Measurements from ENCODE around the gene COX19.
"Not testable (repeated sequence)": the region's sequence is repeated elsewhere in the genome, so short reads cannot be mapped to it uniquely, and the experiment has no call there.

COX19 gene

DNA sequence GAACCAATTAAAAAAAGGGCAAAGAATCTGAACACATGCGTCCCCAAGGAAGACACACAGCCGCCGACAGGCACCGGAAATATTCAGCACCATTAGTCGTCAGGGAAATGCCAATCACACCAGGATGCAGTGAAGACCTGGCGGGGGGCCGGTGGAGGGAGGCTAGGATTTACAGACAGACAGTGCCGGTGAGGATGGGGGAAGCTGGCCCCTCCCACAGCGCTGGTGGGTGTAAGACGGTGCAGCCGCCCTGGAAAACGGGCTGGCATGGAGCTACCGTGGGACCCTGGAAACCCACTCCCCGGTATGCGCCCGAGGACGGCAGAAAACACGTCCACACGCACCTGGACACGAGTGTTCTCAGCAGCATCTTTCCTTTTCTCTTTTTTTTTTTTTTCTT lies 16.1 kb downstream of the COX19 start:
- no peak for DNase-seq

DNA sequence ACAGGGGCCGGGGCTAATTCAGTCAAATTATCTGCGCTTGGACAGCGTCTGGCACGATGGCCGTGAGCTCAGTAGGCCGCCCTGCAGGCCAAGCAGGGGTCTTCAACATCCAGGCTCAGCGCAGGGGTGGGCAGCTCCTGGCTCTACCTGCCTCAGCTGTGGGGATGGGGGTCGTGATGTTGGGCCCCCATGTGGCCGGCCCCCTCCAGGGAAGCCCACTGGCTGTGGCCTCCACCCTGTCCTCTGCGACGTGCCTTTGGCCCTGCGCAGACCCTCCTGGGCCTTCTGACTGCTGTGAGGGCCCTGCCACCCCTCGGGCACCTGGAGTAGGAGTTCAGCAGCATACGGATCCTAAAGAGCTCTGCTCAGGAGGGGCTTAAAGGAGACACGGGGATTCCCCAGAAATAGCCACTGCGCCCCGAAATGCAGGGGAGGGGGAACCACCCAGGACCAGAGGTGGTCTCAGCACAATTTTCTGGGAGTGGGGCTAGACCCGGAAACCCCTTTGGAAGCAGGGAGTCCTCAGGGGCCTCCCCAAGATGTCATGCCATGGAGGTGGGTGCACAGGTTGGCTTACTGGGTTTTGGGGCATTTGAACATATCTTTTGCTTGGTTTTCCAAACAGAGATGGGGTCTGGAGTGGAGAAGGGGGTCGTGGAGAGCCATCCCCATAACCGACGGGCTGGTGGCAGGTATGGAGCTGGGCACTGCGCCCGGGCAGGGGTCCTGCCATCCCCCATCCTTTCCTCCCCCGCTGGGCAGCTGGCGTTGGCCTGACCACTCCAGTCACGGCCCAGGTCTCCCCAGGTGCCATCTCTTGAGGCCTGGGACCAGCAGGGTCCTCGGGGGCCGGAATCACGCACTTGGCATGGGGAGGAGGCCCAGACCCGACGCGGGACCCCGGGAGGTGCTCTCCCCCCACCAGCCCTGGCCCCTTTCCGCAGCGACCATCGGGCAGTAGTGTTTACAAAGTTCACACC lies 16.8 kb downstream of the COX19 start:
- no peak for DNase-seq

DNA sequence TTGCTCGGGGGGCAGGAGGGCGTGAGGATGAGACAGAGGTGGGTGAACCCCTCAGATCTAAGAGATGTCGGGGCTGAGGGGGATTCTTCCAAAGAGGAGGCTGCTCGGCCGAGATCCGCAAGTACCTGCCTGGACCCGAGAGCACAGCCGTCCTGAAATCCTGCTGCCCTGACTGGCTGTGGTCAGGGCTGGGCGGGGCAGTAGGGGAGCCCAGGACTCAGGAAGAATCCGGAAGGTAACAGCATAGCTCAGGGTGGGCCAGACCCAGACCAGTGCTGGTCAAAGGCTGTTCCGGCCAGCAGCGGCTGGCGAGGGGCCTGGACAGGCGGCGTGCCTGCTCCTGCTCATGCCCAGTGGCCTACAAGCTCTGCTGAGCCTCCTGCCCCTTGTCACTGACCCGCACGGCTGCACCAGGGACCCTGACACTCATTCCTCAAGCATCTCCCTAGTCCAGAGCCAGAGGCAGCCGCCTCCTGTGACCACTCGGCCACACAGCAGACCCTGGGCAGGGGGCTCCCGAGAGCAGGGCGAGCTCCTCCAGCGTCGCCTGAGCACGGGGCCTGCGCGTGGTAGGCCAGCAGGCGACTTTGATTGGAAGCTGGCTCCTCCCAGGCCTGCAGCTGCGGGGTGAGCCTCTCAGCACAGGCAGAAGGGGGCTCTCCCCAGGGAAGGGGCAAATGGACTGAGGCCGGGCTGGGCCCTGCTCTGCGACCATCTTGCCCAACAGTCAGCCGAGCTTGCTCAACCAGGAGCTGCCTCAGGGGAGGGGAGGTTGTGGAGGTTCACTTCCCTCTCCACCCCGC lies 17.7 kb downstream of the COX19 start:
- no peak for DNase-seq

DNA sequence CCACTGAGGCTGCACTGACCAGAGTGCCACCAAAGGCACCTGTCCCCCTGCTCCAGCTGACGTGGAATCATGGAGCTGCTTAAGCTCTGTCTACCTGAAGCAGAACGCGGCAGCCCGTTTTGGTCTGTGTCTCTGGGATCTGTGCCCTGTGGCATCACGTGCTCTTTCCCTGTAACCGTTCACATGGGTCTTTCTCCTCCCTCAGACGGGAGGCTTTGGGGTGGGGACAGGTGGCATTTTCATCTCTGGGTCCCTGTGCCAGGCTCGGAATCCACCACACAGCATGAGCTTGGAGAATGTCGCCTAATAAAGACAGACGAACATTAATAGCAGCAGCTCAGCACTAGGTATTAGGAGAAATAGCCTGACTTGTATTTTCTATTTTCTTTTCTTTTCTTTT lies 19.3 kb downstream of the COX19 start:
- DNase-seq = no peak

DNA sequence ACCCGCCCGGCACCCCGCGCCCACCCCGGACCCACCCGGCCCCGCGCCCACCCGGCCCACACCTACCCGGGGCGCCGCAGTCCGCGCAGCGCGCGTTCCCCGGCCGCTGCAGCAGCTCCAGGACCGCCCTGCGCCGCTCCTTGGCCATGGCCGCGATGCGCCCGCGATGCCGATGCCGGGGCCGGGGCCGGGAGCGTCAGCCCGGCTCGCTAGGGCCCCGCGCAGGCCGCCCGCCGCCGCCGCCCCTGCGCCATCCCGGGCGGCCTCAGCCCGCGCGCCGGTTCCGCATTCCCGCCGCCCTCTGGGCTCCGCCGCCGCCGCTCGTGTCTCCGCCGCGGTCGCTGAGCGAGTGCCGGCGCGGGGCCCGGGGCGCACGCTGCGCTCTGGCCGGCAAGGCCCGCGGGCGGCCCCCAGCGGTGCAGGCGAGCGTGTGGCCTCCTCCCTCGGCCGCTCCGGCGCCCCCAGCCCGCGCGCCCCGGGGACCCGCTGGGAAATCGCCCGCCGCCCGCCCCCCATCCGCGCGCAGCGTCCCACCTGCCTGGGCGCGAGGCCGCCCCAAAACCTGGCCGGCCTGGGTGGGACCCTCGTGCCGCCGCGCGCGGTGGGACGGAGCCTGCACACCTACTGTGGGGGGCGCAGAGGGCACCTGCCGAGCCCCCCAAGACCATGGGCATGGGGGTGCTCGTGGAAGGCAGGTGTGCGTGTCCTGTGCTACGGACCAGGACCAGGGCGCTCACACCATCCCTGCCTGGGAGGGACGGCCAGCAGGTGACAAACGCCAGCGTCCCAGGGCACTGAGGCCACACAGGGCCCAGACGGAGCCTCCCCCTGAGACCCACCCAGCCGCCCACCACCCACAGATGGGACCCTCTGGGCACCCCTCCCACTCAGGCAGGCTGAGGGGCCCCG lies 20.8 kb downstream of the COX19 start, which contains the start of gene ADAP1:
Gene ADAP1, minus strand, starts transcription at position 351 of the 909 bp plus-strand sequence. Its CDS starts 203 bp downstream, at position 148.
- DNase-seq = peak; percentile 67

DNA sequence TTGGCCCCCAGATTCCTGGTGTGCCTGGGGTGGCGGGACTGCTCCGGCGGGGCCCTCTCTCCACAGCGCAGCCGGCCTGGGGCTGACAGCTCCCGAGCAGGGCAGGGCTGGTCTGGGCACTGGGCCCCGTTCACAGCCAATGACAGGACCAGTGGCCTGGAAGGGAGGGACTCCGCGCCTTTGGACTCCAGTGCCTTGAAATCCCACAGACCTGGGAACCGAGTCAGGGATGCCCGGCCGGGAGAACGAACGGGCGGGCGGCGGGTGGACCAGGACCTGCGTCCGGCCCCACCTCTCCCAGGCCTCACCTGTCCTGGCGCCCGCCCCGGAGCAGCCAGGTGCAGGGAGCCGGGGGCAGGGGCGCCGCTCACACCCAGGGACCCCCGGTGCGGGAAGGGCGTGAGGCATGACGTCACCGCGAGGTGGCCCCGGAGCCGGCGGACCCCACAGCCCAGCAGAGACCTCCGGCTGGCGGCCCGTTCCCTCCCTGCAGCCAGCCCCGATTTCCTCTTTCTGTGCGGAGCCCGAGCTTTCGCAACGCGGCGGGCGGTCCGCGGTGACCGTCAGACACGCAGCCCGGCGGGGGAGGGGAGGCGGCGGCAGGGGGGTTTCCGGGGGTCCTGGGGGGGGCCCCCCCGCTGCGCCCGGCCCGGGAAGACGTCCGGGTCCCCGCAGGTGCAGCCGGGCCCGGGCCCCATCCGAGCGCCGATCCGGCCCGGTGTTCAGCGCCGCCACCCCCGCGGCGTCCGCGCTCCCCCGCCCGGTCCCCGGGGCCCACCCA lies 21.6 kb downstream of the COX19 start:
- no peak for DNase-seq

DNA sequence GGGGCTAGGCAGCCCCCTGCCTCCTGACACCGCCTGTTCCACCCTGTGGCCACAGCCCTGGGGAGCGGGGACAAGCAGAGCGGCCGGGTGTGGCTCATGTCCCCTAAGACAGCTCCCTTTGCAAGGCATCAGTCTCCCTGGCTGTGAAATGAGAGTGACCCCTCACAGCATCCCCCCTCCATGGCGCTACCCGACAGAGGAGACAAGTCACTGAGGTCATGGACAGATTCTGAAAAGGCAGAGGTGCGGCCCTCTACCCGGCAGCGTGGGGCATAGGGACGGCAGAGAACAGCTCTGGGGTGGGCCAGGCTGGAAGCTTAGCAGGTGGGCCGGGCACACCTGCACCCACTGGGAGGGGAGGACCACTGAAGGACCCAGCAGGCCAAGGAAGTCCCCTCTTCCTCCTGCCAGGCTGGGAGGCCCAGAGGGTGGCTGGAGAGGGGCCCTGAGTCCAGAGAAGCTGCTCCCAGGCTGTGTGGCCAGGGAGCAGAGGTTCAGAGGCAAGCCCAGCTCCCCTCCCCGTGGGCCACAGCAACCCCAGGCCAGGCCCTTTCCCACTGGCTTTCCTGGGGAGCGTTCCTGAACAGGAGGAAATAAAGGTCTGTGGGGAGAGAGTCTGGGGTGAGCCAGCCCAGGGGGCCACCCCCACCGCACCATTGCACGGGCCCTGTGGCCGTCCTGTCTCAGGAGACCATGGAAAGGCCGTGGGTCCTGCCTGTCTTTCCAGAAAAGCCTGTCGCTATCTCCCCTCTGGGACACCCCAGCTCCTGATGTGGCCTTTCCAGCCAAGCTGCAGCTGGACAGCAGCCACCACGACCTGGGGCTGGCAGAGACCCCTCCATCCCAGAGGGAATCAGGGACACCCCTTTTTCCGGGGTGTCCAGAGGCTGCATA lies 22.6 kb downstream of the COX19 start:
- DNase-seq = no peak

DNA sequence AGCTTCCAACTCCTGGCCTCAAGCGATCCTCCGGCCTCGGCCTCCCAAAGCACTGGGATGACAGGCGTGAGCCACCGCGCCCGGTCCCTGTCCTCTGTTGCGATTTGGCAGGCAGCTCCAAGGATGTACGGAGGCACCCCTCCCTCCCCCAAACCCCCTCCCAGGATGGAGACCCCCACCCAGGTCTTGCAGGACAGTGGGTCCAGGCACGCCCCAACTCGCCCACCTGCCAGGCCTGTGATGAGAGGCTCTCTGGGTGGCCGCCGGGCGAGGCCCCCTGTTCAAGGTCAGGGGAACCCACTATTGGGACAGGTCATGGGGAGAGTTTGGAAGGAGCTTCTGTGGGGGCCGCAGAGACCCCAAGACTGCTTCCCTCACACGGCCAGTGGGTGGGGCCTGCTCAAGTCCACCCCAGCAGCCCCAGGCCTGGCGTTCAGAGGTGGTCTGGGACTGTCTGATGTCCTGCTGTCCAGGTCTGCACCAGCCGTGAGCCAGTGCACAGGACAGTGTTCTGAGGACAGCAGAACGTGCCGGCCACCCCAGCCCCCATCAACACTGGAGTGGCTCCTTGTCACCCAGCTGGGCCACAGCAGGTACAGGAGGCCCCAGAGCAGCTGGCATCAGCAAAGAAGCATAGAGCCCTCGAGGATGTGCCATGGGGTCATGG lies 23.3 kb downstream of the COX19 start:
- DNase-seq = no peak

DNA sequence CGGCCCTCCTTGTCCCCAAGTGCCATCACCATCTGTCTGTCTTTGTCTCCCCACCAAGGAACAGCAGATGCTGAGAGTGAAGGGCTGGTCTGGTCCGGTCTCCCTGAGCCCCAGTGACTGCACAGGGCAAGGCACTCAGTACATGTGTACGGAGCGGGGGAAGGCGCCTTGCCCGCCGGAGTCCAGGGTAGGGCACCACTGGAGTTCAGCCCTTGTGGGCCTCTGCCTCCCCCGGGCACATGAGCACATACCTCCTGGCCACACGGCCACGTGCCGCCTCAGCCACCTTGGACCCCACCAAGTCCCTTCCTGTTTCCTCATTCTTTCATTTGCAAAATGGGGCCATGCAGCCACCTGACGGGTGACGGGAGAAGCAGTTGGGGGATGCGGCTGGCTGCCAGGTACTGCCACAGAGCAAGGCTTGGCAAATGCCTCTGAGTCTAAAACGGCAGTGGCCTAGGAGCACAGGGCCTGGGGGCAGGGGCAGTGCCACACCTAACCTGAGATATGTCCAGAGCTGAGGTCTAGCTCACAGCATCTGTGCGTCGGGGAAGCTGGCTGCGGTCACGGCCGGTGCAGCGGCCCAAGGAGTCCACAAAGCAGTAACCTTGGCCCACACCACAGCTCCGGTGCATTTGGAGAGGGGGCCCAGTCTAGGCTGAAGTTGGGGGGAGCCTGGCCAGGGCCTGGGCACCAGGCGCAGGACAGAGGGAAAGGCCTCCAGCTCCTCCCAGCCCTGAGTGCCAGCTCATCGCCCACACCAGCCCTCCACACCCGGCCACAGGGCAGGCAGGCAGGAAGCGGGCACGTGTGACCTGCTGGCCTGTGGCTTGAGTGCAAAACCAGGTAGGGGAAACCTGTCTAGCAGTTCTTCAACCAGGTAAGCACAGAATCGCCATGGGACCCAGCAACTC lies 26.1 kb downstream of the COX19 start:
- no peak for DNase-seq

DNA sequence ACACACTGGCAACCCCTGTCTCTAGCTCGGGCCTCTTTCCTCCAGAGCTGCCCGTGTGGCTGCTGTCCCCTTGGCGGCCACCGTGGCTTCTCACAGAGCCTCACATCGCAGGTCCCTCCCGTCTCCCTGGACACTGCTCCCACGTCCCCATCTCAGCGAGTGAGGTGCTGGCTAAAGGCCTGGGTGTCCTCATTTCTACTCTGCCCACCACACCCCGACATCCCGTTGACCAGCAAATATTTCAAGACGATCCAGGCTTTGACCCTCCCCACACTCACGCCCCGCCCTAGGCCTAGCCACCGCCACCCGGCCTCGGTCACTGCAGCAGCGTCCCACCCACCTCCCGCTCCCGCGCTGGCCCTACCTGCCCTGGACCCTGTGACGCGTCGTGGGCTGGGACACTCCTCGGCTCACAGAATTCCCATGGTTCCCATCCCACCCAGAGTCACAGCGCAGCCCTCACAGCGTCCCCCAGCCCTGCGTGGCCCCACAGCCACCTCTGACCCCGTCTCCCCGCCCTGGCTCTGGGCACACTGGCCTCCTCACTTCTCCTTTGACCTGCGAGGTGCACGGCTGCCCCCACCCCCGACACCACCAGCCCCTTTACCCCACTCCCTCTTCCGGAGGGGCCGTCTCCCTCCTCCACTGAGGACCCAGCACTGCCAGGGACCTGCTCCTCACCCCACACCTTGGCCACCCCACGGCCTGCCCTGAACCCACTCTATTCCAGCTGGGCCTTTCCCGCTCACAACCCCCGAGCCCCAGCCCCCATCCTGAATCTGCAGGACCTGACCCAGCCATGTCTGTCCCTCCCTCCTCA lies 27.7 kb downstream of the COX19 start:
- DNase-seq = no peak

DNA sequence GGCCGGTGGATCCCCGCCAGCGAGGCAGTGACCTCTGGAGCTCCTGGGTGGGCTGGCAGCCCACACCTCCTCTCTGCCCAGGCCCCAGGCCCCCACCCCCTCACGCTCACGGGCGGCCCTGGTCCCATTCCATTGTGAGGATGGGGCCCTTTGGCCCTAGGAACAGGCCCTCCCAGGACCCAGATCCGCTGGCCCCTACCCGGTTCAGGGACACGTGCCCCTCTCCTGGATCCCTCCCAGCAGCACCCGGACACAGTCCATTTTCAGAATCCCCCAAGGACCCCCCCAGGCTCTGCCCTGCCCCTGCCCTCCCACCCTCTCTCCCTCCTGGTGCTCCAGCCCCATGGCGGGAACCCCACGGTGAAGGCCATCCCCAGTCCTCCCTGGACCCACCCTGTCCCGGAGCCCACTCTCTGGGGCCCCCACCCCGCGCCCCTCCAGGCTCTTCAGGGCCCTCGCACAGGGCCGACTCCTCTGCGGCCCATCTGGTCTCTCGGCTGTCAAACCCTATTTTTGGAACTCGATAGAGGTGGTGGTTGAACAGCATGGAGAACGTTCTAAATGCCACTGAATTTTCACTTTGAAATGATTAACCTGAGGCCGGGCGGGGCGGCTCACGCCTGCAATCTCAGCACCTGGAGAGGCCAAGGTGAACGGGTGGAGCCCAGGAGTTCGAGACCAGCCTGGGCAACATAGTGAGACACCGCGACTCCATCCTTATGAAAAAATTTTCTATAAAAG lies 28.9 kb downstream of the COX19 start:
- no peak for DNase-seq

DNA sequence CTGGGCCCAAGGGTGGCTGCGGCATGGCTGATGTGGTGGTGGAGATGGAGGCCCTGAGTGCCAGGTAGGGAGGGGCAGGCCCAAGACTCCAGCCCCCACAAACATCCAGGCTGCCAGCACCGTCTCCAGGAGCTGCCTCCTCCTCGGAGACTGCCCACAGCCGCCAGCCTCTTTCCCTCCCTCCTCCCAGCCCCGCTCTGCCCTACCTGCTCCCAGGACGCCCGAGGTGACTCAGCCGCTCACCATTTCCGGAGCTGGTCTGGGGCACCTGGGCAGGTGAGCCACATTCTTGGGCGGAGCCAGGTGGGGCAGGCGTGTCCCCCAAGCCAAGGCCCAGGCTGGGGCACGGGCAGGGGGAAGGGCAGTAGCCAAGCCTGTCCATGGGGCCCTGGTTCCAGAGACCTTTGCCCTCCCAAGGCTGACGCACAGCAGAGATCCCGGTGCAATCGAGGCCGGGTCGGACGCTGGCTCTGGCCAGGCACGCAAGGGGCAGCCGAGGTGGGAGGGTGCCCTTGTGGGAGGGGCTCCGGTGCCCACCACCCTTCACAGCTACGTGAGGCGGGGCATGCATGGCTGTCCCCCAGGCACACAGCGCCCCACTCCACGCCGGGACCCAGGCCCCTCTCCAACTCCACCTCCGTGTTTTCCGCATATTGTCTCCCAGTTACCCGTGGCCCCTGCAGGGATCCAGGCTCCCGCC lies 29.6 kb downstream of the COX19 start:
- DNase-seq = no peak

DNA sequence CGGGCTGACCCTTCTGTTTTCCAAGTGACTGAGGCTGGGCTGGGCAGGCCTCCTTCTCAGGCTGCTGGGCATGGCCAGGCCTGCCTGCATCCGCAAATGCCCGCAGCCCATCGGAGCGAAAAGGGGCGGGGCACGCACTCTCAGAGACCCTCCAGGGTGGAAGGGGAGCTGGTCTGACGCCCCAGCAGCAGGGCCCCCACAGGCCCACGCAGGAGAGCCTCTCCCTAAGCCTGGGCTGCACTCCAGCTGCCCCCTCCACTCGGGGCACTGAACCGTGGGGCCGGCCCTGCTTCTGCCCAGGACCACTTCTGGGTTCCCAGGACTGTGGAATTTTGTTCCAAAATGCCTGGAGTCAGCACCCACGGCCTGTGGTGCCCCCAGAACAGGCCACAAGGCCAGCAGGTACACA lies 30.2 kb downstream of the COX19 start:
- no peak for DNase-seq

DNA sequence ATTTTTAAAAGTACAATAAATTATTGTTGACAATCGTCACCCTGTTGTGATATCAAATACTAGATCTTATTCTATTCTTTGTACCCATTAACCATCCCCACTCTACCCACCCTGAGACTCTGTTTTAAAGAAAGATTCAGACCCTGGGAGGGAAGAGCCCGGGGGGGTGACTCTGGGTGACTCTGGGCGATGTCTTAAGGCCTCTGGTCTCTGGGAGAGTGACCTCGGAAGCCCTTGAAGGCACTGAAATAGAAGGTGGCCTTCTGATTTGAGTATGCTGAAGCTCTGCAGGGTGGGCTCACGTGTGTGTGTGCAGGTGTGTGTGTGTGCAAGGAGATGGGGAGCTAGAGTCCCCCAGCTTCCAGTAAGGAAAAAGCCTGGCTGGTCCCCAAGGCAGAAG lies 30.6 kb downstream of the COX19 start:
- DNase-seq = no peak

DNA sequence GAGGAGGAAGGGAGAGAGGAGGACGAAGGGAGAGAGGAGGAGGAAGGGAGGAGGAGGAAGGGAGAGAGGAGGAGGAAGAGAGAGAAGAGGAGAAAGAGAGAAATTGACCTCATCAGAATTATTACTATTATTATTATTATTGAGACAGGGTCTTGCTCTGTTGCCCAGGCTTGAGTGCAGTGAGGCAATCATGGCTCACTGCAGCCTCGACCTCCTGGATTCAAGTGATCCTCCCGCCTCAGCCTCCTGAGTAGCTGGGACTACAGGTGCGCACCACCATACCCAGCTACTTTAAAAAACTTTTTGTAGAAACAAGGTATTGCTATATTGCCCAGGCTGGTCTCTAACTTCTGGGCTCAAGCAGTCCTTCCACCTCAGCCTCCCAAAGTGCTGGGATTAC lies 31.6 kb downstream of the COX19 start:
- DNase-seq = not testable (repeated sequence)

DNA sequence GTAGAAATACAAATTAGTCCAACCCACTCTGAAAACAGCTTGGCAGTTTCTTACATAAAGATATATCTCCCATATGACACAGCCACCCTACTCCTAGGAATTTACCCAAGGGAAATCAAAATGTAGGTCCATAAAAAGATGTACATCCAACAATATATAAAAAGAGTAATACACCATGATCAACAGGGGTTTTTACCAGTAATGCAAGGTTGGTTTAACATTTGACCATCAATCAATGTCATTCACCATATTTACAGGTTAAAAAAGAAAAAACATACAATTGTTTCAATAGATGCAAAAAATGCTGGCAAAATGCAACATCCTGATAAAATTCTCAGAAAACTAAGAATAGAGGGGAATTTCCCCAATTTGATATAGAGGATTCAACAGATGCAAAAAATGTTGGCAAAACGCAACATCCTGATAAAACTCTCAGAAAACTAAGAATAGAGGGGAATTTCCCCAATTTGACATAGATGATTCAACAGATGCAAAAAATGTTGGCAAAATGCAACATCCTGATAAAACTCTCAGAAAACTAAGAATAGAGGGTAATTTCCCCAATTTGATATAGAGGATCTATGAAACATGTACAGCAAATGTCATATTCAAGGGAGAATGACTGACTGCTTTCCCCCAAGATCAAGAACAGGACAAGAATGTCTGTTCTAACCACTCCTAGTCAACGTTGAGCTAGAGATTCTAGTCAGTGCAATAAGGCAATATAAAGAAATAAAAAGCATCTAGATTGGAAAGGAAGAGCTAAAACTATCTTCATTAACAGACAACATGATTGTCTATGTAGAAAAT lies 34.5 kb downstream of the COX19 start:
- no peak for DNase-seq
